Endothelial cell of umbilical vein (primary cell): ENCODE results near the gene CASP3. TPM values are rescaled to one million over a fixed set of nuclear protein-coding genes. Genes with fewer than 3 reads are reported as not detected.

Source experiments
- BruUV-seq: library from RNA; stranded (reverse); fragments of 400-500 nt; replicated peaks from 2 replicates; lab custom pipeline; 2021; lab: Mats Ljungman, UMichigan
- CTCF ChIA-PET: fragments of 300-600, 350-600 bp; sonication (Branson Sonifier 250); formaldehyde crosslinking; loops from one replicate; lab custom pipeline; 2021; ENCODE audit warnings: antibody characterized with exemption, inconsistent platforms; lab: Charles Lee
- POLR2A ChIA-PET: fragments of 300-600, 350-600 bp; sonication (Branson Sonifier 250); formaldehyde crosslinking; loops from one replicate; lab custom pipeline; 2021; ENCODE audit warnings: antibody characterized with exemption, inconsistent platforms; lab: Charles Lee
- DNase-seq: peaks from one replicate; pipeline ENCODE4 v3.0.0-alpha.2; 2011; ENCODE audit warnings: low read depth, low spot score
- FAIRE-seq: peaks from 2 replicates; lab custom pipeline; 2011; peaks lifted over from hg19 to GRCh38; lab: Jason Lieb, UNC
- H2AFZ ChIP-seq: 2 replicates; pipeline ENCODE4 v1.6.0; 2012; ENCODE audit warnings: low read depth, low read length, control low read depth, inconsistent platforms
- H3K27ac ChIP-seq: 2 replicates; pipeline ENCODE4 v1.5.1; 2011; ENCODE audit warnings: low read depth, mild to moderate bottlenecking, control low read depth, low read length, moderate library complexity; ENCODE audit not compliant: insufficient read depth
- H3K27me3 ChIP-seq, 2 experiments: 2 replicates each; pipeline versions ENCODE4 v1.6.0 to v1.6.1; 2011; ENCODE audit warnings: low read length in 2 of 2, mixed read lengths in 1 of 2; ENCODE audit not compliant: control insufficient read depth in 2 of 2, insufficient read depth in 2 of 2
- H3K36me3 ChIP-seq, 2 experiments: 2 replicates in 1 of 2; 3 replicates in 1 of 2; pipeline ENCODE4 v1.5.1; 2011; ENCODE audit warnings: low read length in 2 of 2, mild to moderate bottlenecking in 1 of 2, moderate library complexity in 1 of 2; ENCODE audit not compliant: control insufficient read depth in 2 of 2, insufficient read depth in 2 of 2; ENCODE audit errors: extremely low read depth in 1 of 2
- H3K4me1 ChIP-seq: 3 replicates; pipeline ENCODE4 v1.5.1; 2011; ENCODE audit warnings: mild to moderate bottlenecking, low read length; ENCODE audit not compliant: control insufficient read depth, insufficient read depth; ENCODE audit errors: extremely low read depth
- H3K4me2 ChIP-seq: 2 replicates; pipeline ENCODE4 v1.6.1; 2011; ENCODE audit warnings: low read length, control low read depth, mixed read lengths; ENCODE audit not compliant: insufficient read depth
- H3K4me3 ChIP-seq, 3 experiments: fragments of 200-600 bp in 1 of 3; sonication (generic), shearing (Covaris generic) in 1 of 3; replicated peaks in 1 of 3; 2 replicates each; pipeline ENCODE4 v1.5.1; 2011 to 2016; ENCODE audit warnings: control low read depth in 3 of 3, low read length in 3 of 3, mild to moderate bottlenecking in 2 of 3, inconsistent platforms in 1 of 3, low read depth in 1 of 3, moderate library complexity in 1 of 3; ENCODE audit not compliant: insufficient read depth in 1 of 3
- H3K79me2 ChIP-seq: 2 replicates; pipeline ENCODE4 v1.6.0; 2012; ENCODE audit warnings: low read length, inconsistent platforms; ENCODE audit not compliant: control insufficient read depth, insufficient read depth
- H3K9ac ChIP-seq: replicated peaks from 2 replicates; pipeline ENCODE3; 2011; ENCODE audit warnings: low read length, control low read depth; ENCODE audit not compliant: insufficient read depth; ENCODE audit errors: extremely low read depth
- H3K9me1 ChIP-seq: replicated peaks from 3 replicates; pipeline ENCODE4 v1.6.0; 2011; ENCODE audit warnings: mild to moderate bottlenecking, low read length; ENCODE audit not compliant: control insufficient read depth, insufficient read depth; ENCODE audit errors: extremely low read depth
- H3K9me3 ChIP-seq: replicated peaks from 2 replicates; pipeline ENCODE4 v1.5.1; 2012; ENCODE audit warnings: low read length, inconsistent platforms; ENCODE audit not compliant: control insufficient read depth, insufficient read depth
- H4K20me1 ChIP-seq: replicated peaks from 2 replicates; pipeline ENCODE3; 2011; ENCODE audit warnings: mild to moderate bottlenecking, low read length; ENCODE audit not compliant: control insufficient read depth, insufficient read depth; ENCODE audit errors: extremely low read depth
- EZH2 ChIP-seq: IDR thresholded peaks from 2 replicates; pipeline ENCODE4 v1.6.1; 2012; ENCODE audit warnings: borderline replicate concordance, low read depth, mild to moderate bottlenecking, moderate library complexity, low read length, inconsistent platforms; ENCODE audit not compliant: severe bottlenecking
- GATA2 ChIP-seq: IDR thresholded peaks from 2 replicates; pipeline ENCODE4 v1.7.0; 2011; ENCODE audit warnings: low read depth, mild to moderate bottlenecking, moderate library complexity, mixed read lengths, low read length; ENCODE audit not compliant: insufficient read length, insufficient read depth
- JUN ChIP-seq: IDR thresholded peaks from 2 replicates; pipeline ENCODE4 v1.6.1; 2011; ENCODE audit warnings: borderline replicate concordance, low read depth; ENCODE audit not compliant: insufficient read length, insufficient read depth
- POLR2AphosphoS5 ChIP-seq: IDR thresholded peaks from 2 replicates; pipeline ENCODE4 v1.6.1; 2012; ENCODE audit warnings: low read depth, mild to moderate bottlenecking, control low read depth, low read length, moderate library complexity; ENCODE audit not compliant: insufficient read depth
- dilution Hi-C: fragments of 300-500 bp; cut with MboI; formaldehyde crosslinking; loops from one replicate; pipeline ENCODE4 v1.15.0; 2019; ENCODE audit warnings: low sequenced_read_pairs; ENCODE audit not compliant: extremely low pct_ligation_motif_present
- intact Hi-C: fragments of 100-400 bp; cut with micrococcal nuclease; formaldehyde crosslinking; loops from one replicate; pipeline ENCODE4 v1.10.0; 2022
- polyA plus RNA-seq, 4 experiments: library from polyadenylated mRNA; depleted of rRNA in 3 of 4; stranded (reverse) in 3 of 4; unstranded in 1 of 4; fragments of >200 nt; gene quantifications; 2 replicates each; pipeline versions ENCODE4 v1.2.1 to v1.2.3, GENCODE V29; 2011 to 2012; ENCODE audit warnings: missing spikeins in 1 of 4
- total RNA-seq: library from RNA; stranded (reverse); gene quantifications from 2 replicates; pipeline ENCODE4 v1.2.3, GENCODE V29; 2021
- TF ChIP-seq, protein P1 (sequence below), 2 donors: IDR thresholded peaks; 1 replicate in 1 of 2; 2 replicates in 1 of 2; pipeline ENCODE4 v1.5.1; 2011; ENCODE audit warnings: low read length in 2 of 2, mild to moderate bottlenecking in 2 of 2, moderate library complexity in 2 of 2, control low read depth in 1 of 2, inconsistent platforms in 1 of 2, low read depth in 1 of 2; ENCODE audit not compliant: insufficient read depth in 1 of 2; ENCODE audit errors: extremely low read depth in 1 of 2

The CASP3 gene
- total and polyA plus RNA-seq, 2 donors (not counting 3 experiments of a cell fraction or from before 2014, with no cell fraction given) = 26.0 to 54.5 TPM

DNA sequence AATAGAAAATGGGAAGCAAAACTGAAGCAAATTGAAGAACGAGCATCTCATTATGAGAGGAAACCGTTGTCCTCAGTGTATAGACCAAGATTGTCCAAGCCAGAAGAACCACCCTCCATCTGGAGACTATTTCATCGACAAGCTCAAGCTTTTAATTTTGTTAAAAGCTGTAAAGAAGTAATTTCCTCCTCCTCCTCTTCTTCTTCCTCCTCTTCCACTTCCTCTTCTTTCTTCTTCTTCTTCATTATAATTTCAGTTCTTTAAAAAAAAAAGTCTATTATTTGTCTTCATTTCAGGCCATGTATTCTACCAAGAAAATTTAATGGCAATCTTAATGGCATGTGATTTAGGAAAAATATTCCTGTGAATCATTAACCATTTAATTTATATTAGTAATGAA lies 7.9 kb upstream of the CASP3 start:
- POLR2A ChIA-PET = no interaction called here
- H3K36me3 ChIP-seq = no peaks in the 10 kb centered on the region
- intact Hi-C loops (loop anchor here (10.0 kb wide), 1 partner anchor 348 kb away; no protein-coding TSS in a partner anchor), dilution Hi-C loops (no loop called here)
- no peak overlapping the region for H3K4me2 ChIP-seq
- DNase-seq (no peak), FAIRE-seq (no peak)
- H3K27me3 ChIP-seq = no peaks in the 10 kb centered on the region
- TF ChIP-seq, protein P1, sequence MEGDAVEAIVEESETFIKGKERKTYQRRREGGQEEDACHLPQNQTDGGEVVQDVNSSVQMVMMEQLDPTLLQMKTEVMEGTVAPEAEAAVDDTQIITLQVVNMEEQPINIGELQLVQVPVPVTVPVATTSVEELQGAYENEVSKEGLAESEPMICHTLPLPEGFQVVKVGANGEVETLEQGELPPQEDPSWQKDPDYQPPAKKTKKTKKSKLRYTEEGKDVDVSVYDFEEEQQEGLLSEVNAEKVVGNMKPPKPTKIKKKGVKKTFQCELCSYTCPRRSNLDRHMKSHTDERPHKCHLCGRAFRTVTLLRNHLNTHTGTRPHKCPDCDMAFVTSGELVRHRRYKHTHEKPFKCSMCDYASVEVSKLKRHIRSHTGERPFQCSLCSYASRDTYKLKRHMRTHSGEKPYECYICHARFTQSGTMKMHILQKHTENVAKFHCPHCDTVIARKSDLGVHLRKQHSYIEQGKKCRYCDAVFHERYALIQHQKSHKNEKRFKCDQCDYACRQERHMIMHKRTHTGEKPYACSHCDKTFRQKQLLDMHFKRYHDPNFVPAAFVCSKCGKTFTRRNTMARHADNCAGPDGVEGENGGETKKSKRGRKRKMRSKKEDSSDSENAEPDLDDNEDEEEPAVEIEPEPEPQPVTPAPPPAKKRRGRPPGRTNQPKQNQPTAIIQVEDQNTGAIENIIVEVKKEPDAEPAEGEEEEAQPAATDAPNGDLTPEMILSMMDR (IDR thresholded peaks at IDR 0.05; ENCODE audit: extremely low read depth in 1 of 2, insufficient read depth in 1 of 2, low read depth in 1 of 2, low read length in 2 of 2) = no peak
- TF ChIP-seq JUN = no peak
- no peak for TF ChIP-seq EZH2
- no peak for TF ChIP-seq GATA2
- no peak for TF ChIP-seq POLR2AphosphoS5
- H3K9me3 ChIP-seq = no peaks in the 10 kb centered on the region
- H3K27ac ChIP-seq = no peak overlapping the region
- CTCF ChIA-PET = interaction anchor here (2.2 kb wide), 1 partner anchor 8 kb away, joined by 5 read pairs; no protein-coding TSS in a partner anchor
- no peaks in the 10 kb centered on the region for H4K20me1 ChIP-seq
- no peak overlapping the region for H2AFZ ChIP-seq
- no peaks in the 10 kb centered on the region for H3K9me1 ChIP-seq
- H3K4me1 ChIP-seq = peaks cover under 1% of the 10 kb centered on the region
- no peaks in the 10 kb centered on the region for H3K79me2 ChIP-seq
- BruUV-seq = no TSS peak
- no peak overlapping the region for H3K4me3 ChIP-seq
- no peak overlapping the region for H3K9ac ChIP-seq
